DOHH2 (cell line): ENCODE results near the gene TIRAP.

Source experiments
- EZH2phosphoT487 ChIP-seq: fragments of 200-600 bp; sonication (generic); IDR thresholded peaks from 2 replicates; pipeline ENCODE4 v1.6.1; 2017; ENCODE audit warnings: borderline replicate concordance, mild to moderate bottlenecking, antibody characterized with exemption, low read length, moderate library complexity, mixed read lengths
- TF ChIP-seq, protein P1 (sequence below): fragments of 200-600 bp; sonication (generic); IDR thresholded peaks from one replicate; pipeline ENCODE4 v1.5.1; 2014; ENCODE audit warnings: antibody characterized with exemption, mild to moderate bottlenecking, low read depth, low read length; ENCODE audit not compliant: poor library complexity, severe bottlenecking

DNA sequence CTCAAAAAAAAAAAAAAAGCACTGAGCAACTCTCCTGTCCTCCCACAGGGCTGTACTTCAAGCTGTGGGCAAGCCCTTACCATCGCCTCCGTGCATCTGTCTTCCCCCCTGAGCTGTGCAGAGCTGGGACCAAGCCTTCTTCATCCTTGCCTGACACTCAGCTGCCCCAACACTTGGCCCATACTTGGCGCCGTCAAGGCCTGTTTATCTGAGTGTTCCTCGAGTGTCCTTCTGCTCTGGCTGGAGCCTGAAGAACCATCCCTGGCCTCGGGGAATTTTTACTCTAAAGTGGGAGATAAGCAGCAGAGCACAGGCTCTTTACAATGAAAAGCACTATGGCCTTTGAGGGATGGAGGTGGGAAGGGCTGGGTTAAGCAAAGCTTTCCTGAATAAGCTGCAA is 1.6 kb upstream of the TIRAP start:
- TF ChIP-seq, protein P1, sequence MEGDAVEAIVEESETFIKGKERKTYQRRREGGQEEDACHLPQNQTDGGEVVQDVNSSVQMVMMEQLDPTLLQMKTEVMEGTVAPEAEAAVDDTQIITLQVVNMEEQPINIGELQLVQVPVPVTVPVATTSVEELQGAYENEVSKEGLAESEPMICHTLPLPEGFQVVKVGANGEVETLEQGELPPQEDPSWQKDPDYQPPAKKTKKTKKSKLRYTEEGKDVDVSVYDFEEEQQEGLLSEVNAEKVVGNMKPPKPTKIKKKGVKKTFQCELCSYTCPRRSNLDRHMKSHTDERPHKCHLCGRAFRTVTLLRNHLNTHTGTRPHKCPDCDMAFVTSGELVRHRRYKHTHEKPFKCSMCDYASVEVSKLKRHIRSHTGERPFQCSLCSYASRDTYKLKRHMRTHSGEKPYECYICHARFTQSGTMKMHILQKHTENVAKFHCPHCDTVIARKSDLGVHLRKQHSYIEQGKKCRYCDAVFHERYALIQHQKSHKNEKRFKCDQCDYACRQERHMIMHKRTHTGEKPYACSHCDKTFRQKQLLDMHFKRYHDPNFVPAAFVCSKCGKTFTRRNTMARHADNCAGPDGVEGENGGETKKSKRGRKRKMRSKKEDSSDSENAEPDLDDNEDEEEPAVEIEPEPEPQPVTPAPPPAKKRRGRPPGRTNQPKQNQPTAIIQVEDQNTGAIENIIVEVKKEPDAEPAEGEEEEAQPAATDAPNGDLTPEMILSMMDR, result no peak
- no peak for TF ChIP-seq EZH2phosphoT487
